ENCODE measurements around the gene CAMKMT.

CAMKMT gene

GRCh38 chr2:44706681-44707553 lies 345.2 kb downstream of the CAMKMT start:
- no peak for DNase-seq

- DNase-seq, result no peak
Measured at GRCh38 chr2:44707945-44708660, 346.4 kb downstream of the CAMKMT start.

GRCh38 chr2:44708661-44709000 lies 346.9 kb downstream of the CAMKMT start:
- DNase-seq, result no peak

- DNase-seq, result no peak
Measured at GRCh38 chr2:44713170-44713569, 351.4 kb downstream of the CAMKMT start.

- DNase-seq, result no peak
Measured at GRCh38 chr2:44715671-44716081, 353.9 kb downstream of the CAMKMT start.

- DNase-seq, result no peak
Measured at GRCh38 chr2:44716131-44716530, 354.4 kb downstream of the CAMKMT start.

- DNase-seq, result no peak
Measured at GRCh38 chr2:44718431-44718830, 356.7 kb downstream of the CAMKMT start.

GRCh38 chr2:44719562-44719961 lies 357.8 kb downstream of the CAMKMT start:
- no peak for DNase-seq

GRCh38 chr2:44722026-44722625 lies 360.4 kb downstream of the CAMKMT start:
- DNase-seq, result no peak

- no peak for DNase-seq
Measured at GRCh38 chr2:44723921-44724320, 362.2 kb downstream of the CAMKMT start.

- no peak for DNase-seq
Measured at GRCh38 chr2:44730593-44730992, 368.8 kb downstream of the CAMKMT start.

GRCh38 chr2:44731505-44731904 lies 369.8 kb downstream of the CAMKMT start:
- DNase-seq, result no peak

- no peak for DNase-seq
Measured at GRCh38 chr2:44736270-44736942, 374.7 kb downstream of the CAMKMT start.

- no peak for DNase-seq
Measured at GRCh38 chr2:44740678-44741077, 378.9 kb downstream of the CAMKMT start.

GRCh38 chr2:44741507-44741906 lies 379.8 kb downstream of the CAMKMT start:
- no peak for DNase-seq

- DNase-seq, result no peak
Measured at GRCh38 chr2:44742057-44742456, 380.3 kb downstream of the CAMKMT start.

GRCh38 chr2:44743473-44743872 lies 381.7 kb downstream of the CAMKMT start:
- no peak for DNase-seq

GRCh38 chr2:44744961-44745892 lies 383.5 kb downstream of the CAMKMT start:
- no peak for DNase-seq

- DNase-seq, result no peak
Measured at GRCh38 chr2:44745922-44746766, 384.4 kb downstream of the CAMKMT start.

GRCh38 chr2:44746856-44747615 lies 385.3 kb downstream of the CAMKMT start:
- DNase-seq, result no peak

All from activated CD4-positive, alpha-beta T cell treated with anti-CD3 and anti-CD28 coated beads for 4 hours (primary cell).